HepG2 (cell line): Measurements from ENCODE around the gene CDH13.

Source experiments
- FOXK2 ChIP-seq: fragments of 450-650 bp; IDR thresholded peaks from 2 replicates; pipeline ENCODE4 v1.6.1; 2016
- GABPA ChIP-seq, 2 experiments: IDR thresholded peaks; 2 replicates each; pipeline ENCODE4 v1.6.1; 2011 to 2016; ENCODE audit warnings: low read depth in 2 of 2, low read length in 1 of 2, missing biosample characterization in 1 of 2, missing genetic modification characterization in 1 of 2
- PPARG ChIP-seq: conservative IDR thresholded peaks from 2 replicates; pipeline ENCODE4 v1.6.1; 2016; ENCODE audit warnings: missing biosample characterization, missing genetic modification reagents
- TCF7 ChIP-seq: sonication (generic); IDR thresholded peaks from 2 replicates; pipeline ENCODE4 v1.6.1; 2016; ENCODE audit warnings: antibody characterized with exemption, low read depth
- YEATS4 ChIP-seq: sonication (generic); formaldehyde crosslinking; IDR thresholded peaks from 2 replicates; pipeline ENCODE4 v1.4.0; 2020; ENCODE audit warnings: missing genetic modification reagents, borderline replicate concordance
- ZNF589 ChIP-seq: sonication (generic); formaldehyde crosslinking; conservative IDR thresholded peaks from 2 replicates; pipeline ENCODE4 v1.8.0; 2022; ENCODE audit warnings: mild to moderate bottlenecking, moderate library complexity, missing genetic modification reagents
- ZNF780A ChIP-seq: sonication (generic); formaldehyde crosslinking; IDR thresholded peaks from 2 replicates; pipeline ENCODE4 v1.8.0; 2022; ENCODE audit warnings: mild to moderate bottlenecking, missing genetic modification reagents, moderate library complexity
- TF ChIP-seq, protein P1 (sequence below): sonication (generic); formaldehyde crosslinking; IDR thresholded peaks from 2 replicates; pipeline ENCODE4 v1.4.0; 2020; ENCODE audit warnings: missing genetic modification reagents, borderline replicate concordance
- TF ChIP-seq, protein P2 (sequence below): sonication (generic); formaldehyde crosslinking; IDR thresholded peaks from 2 replicates; pipeline ENCODE4 v1.4.0; 2020; ENCODE audit warnings: missing genetic modification reagents, borderline replicate concordance

DNA sequence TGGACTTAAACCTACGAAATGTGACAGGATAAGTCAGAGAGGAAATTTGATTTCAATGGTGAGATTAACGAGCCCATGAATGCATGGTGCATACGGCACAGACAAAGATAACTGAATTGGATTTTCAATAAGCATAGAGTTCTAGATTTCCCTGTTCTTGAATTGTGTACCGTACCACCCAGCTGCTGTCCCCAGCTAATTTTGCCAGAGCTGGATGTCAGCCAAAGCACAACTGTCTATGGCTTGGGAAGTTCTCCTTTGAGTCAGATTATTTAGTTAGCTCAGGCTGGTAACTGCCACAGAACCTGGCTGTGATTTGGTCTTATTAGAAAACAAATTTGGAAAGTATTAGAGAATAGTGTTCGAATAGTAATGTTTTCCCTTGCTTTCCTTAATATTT is 143.1 kb downstream of the CDH13 start:
- TF ChIP-seq FOXK2 (no peak), ZNF589 (CRISPR knock-in tag) (no peak), ZNF780A (CRISPR knock-in tag) (no peak), PPARG (CRISPR knock-in tag) (no peak), YEATS4 (CRISPR knock-in tag) (no peak), GABPA (IDR thresholded peaks at IDR 0.05; ENCODE audit: low read depth, low read length) (no peak), GABPA (CRISPR knock-in tag; IDR thresholded peaks at IDR 0.05; ENCODE audit: low read depth) (no peak), TCF7 (no peak)
- TF ChIP-seq, protein P1, sequence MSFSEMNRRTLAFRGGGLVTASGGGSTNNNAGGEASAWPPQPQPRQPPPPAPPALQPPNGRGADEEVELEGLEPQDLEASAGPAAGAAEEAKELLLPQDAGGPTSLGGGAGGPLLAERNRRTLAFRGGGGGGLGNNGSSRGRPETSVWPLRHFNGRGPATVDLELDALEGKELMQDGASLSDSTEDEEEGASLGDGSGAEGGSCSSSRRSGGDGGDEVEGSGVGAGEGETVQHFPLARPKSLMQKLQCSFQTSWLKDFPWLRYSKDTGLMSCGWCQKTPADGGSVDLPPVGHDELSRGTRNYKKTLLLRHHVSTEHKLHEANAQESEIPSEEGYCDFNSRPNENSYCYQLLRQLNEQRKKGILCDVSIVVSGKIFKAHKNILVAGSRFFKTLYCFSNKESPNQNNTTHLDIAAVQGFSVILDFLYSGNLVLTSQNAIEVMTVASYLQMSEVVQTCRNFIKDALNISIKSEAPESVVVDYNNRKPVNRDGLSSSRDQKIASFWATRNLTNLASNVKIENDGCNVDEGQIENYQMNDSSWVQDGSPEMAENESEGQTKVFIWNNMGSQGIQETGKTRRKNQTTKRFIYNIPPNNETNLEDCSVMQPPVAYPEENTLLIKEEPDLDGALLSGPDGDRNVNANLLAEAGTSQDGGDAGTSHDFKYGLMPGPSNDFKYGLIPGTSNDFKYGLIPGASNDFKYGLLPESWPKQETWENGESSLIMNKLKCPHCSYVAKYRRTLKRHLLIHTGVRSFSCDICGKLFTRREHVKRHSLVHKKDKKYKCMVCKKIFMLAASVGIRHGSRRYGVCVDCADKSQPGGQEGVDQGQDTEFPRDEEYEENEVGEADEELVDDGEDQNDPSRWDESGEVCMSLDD (CRISPR knock-in tag): no peak
- TF ChIP-seq, protein P2, sequence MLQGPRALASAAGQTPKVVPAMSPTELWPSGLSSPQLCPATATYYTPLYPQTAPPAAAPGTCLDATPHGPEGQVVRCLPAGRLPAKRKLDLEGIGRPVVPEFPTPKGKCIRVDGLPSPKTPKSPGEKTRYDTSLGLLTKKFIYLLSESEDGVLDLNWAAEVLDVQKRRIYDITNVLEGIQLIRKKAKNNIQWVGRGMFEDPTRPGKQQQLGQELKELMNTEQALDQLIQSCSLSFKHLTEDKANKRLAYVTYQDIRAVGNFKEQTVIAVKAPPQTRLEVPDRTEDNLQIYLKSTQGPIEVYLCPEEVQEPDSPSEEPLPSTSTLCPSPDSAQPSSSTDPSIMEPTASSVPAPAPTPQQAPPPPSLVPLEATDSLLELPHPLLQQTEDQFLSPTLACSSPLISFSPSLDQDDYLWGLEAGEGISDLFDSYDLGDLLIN (CRISPR knock-in tag): no peak
